ENCODE results near the gene FXYD7.
"Not testable (repeated sequence)": the region's sequence is repeated elsewhere in the genome, so short reads cannot be mapped to it uniquely, and the experiment has no call there.

Gene FXYD7

GRCh38 chr19:35143231-35143715 lies at the start of gene FXYD7:
FXYD7 (plus strand) TSS chr19:35143255; CDS start chr19:35143334, 79 bp downstream.
- no peak for DNase-seq

- DNase-seq: no peak
These were observed 49.6 kb upstream of the FXYD7 start for GRCh38 chr19:35093430-35093829.

GRCh38 chr19:35093941-35094647 lies 49.0 kb upstream of the FXYD7 start:
- no peak for DNase-seq

- no peak for DNase-seq
These were observed 48.4 kb upstream of the FXYD7 start for GRCh38 chr19:35094656-35095055.

GRCh38 chr19:35095667-35096368 lies 47.2 kb upstream of the FXYD7 start:
- no peak for DNase-seq

GRCh38 chr19:35098413-35099049 lies 44.5 kb upstream of the FXYD7 start:
- no peak for DNase-seq

GRCh38 chr19:35099155-35099896 lies 43.7 kb upstream of the FXYD7 start:
- no peak for DNase-seq

- DNase-seq: no peak
These were observed 43.2 kb upstream of the FXYD7 start for GRCh38 chr19:35099897-35100275.

- DNase-seq: no peak
These were observed 42.2 kb upstream of the FXYD7 start for GRCh38 chr19:35100588-35101533.

GRCh38 chr19:35101949-35102348 lies 41.1 kb upstream of the FXYD7 start:
- DNase-seq: not testable (repeated sequence)

GRCh38 chr19:35103614-35104013 lies 39.4 kb upstream of the FXYD7 start:
- DNase-seq: not testable (repeated sequence)

- no peak for DNase-seq
These were observed 38.7 kb upstream of the FXYD7 start for GRCh38 chr19:35104361-35104760.

- no peak for DNase-seq
These were observed 38.0 kb upstream of the FXYD7 start for GRCh38 chr19:35105047-35105410.

GRCh38 chr19:35105411-35106290 lies 37.4 kb upstream of the FXYD7 start:
- no peak for DNase-seq

GRCh38 chr19:35106291-35106583 lies 36.8 kb upstream of the FXYD7 start:
- DNase-seq: no peak

- no peak for DNase-seq
These were observed 36.0 kb upstream of the FXYD7 start for GRCh38 chr19:35106898-35107541.

GRCh38 chr19:35107545-35107944 lies 35.5 kb upstream of the FXYD7 start:
- DNase-seq: no peak

GRCh38 chr19:35108730-35109129 lies 34.3 kb upstream of the FXYD7 start:
- no peak for DNase-seq

GRCh38 chr19:35109395-35110112 lies 33.5 kb upstream of the FXYD7 start:
- DNase-seq: no peak

GRCh38 chr19:35110974-35111373 lies 32.1 kb upstream of the FXYD7 start:
- DNase-seq: no peak

Data from NCI-H526 treated with DMSO at 0.1 percent for 48 hours (cell line).